ENCODE results near the gene TOR3A. TPM values are rescaled to one million over a fixed set of nuclear protein-coding genes. Genes with fewer than 3 reads are reported as not detected.
"Not testable (repeated sequence)": the region's sequence is repeated elsewhere in the genome, so short reads cannot be mapped to it uniquely, and the experiment has no call there.

TOR3A gene
- total RNA-seq, 1 donor from 2014 or later, result 16.7 TPM

GRCh38 chr1:179103999-179104398 is 22.1 kb downstream of the TOR3A start:
- DNase-seq (ENCODE audit: low spot score in 2 of 2), result no peak
- FAIRE-seq, result no peak

DNA sequence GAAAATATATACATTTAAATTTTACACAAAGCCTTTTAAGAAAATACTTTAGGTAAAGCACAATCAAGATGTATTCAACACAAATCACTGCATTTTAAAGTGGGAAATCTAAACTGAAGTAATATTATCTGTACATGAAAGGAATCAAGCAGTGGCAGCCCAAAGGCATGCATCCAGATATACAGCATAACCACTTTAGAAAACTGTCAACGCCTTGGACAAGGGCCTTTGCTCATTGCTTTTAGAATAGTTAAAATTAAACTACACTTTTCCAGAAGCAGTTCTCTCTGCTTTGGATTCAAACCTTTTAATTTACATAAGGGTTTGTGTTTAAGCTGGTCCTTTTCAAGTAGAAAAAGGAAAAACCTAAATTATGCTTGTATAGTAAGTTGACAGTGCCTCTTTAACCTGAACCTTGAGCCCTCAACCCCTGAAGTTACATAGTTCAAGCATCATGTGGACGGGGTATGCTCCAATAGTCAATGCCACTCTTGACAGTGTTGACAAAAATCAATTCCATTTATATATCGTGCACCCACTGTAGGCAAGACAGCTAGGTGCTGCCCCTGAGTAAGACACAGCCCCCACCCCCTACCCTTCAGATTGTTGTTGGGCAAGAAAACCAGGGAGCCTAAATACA is 22.9 kb downstream of the TOR3A start:
- no peak for FAIRE-seq
- no peak for DNase-seq (ENCODE audit: low spot score in 2 of 2)

DNA sequence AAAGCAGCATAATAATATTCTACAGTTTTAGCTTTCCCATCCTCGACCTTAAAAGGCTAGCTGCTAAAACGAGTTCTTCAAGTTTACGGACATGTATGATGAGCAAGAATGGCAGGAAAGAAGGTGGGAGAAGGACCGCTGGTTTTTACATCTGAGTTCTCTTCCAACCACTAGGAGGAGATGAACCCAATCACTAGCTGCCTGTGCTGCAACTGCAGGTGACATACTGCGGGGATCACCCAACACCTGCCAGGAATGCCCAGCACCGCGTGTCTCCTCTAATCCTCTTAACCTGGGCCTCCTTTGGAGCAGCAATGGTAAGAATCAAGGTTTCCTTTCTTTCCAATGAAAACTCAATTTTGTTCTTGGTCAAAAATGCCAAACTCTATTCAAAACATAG is 23.5 kb downstream of the TOR3A start:
- no peak for FAIRE-seq
- no peak for DNase-seq (ENCODE audit: low spot score in 2 of 2)

GRCh38 chr1:179107706-179108629 is 26.1 kb downstream of the TOR3A start:
- DNase-seq (ENCODE audit: low spot score in 2 of 2) (no peak), FAIRE-seq (no peak)

- DNase-seq (ENCODE audit: low spot score in 2 of 2) (no peak), FAIRE-seq (no peak)
Observed at GRCh38 chr1:179108644-179109043, 26.8 kb downstream of the TOR3A start.

GRCh38 chr1:179115181-179115580 is 33.3 kb downstream of the TOR3A start:
- DNase-seq (ENCODE audit: low spot score in 2 of 2), result no peak
- FAIRE-seq, result no peak

DNA sequence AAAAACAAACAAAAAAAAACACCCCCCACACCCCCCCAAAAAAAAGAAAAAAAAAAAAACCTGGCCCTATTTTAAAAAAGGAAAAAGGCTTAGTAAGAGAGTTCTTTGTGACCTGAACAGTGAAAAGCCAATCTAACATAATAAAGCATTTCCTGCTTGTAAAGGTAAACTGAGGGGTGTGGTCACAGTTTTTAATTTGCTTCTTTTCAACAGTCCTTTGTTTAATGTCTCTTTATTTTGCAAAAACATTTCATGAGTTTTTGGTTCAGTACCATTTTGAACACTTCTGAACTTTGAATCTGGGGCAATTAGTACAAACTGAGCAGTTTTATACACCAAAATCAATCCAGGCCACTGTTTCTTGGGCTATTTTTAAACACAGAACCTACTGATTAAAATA is 37.6 kb downstream of the TOR3A start:
- FAIRE-seq (no peak), DNase-seq (ENCODE audit: low spot score in 2 of 2) (no peak)

DNA sequence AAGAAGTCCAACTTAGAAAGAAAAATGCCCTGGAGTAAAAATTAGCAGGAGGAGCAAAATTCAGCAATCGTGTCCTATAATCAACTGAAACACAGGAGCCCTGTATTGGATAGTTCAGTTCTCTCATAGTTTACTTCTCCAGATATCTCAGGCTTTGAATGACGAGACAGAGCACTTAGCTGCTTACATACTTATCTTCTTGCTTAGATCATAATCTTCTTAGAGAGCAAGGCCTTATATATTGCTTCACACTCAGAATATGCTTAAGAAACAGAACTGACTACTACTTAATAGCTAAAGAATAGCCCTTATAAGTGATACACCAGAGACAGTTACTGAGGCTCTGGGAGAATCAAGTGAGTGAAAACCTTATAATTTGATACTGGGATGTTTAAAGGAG is 38.9 kb downstream of the TOR3A start:
- FAIRE-seq (no peak), DNase-seq (ENCODE audit: low spot score in 2 of 2) (no peak)

DNA sequence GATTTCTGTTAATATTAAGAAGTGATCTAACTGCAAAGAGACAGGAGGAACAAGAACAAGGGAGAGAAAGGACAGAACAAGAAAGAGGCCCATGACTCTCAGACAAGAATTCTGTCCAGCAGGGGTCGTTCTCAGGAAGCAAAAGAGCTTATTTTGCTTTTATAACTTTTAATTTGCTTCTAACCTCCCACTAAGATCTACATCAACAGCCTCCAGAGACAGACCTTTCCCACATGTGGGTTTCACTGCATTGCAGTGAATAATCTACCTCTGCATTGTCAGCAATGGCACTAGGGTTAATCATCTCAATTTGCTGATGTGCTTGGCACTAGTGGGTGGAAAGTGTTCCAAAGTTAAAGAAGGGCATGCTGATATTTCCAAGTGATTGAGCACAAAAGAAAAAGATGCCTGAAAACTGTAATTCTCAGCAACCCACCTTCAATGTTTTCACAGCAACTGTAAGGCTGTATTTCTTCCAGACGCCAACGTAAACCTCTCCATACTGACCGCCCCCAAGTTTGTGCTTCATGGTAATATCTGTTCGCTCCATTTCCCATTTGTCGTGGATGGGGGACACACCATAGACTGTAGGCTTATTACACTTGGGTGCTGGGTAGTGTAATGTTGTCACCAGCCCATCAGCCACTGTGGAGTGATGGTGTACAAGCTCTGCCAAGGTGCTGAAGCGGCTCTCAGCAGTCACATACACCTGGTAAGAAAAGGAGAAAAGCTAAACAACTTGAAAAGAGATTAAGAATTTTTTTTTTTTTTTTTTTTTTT is 39.5 kb downstream of the TOR3A start:
- FAIRE-seq (no peak), DNase-seq (ENCODE audit: low spot score in 2 of 2) (peak in 1 of 2 donors; percentile 37)

- FAIRE-seq (no peak), DNase-seq (ENCODE audit: low spot score in 2 of 2) (no peak)
Observed at GRCh38 chr1:179124873-179125272, 43.0 kb downstream of the TOR3A start.

- DNase-seq (ENCODE audit: low spot score in 2 of 2), result no peak
- FAIRE-seq, result no peak
Observed at GRCh38 chr1:179126338-179127060, 44.6 kb downstream of the TOR3A start.

- FAIRE-seq, result no peak
- DNase-seq (ENCODE audit: low spot score in 2 of 2), result no peak
Observed at GRCh38 chr1:179127163-179127895, 45.5 kb downstream of the TOR3A start.

DNA sequence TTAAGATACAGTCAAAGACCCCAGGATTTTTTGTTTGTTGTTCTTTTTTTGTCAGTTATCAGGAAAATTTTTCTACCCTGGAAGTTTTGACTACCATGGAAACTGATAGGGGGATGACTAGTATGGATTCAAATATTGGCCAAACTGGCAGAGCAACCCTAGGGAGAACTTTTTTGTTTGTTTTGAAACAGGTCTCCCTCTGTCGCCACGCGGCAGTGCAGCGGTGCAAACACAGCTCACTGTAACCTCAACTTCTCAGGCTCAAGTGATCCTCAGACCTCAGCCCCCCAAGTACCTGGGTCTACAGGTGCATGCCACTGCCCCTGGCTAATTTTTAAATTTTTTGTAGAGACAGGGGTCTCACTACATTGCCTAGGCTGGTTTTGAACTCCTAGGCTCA is 46.6 kb downstream of the TOR3A start:
- no peak for DNase-seq (ENCODE audit: low spot score in 2 of 2)

DNA sequence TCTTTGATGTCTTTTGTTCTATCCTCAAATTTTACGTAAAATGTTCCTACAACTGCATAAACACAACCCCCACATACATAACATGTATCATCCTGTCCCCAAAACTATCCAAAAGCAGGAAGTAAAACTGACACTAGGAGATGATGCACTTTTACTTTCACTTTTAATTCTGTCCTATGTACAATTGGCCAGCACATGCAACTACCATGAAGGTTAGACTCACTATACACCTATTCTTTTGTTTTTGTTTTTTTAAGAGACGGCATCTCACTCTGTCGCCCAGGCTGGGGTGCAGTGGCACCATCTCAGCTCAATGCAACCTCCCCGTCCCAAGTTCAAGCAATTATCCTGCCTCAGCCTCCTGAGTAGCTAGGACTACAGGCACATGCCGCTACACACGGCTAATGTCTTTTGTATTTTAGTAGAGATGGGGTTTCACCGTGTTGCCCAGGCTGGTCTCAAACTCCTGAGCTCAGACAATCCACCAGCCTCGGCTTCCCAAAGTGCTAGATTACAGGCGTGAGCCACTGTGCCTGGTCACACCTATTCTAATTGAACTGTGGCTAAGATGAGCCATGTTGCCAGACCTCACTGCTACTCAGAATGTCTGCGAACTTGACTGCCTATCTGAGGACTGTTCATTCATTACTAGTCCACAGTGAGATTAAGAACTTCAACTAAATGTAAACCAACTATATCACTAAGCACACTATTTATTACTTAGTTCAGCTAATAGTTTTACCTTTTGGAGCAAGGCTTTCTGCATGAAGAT is 48.0 kb downstream of the TOR3A start:
- FAIRE-seq (no peak), DNase-seq (ENCODE audit: low spot score in 2 of 2) (no peak)

More for the DNA sequence above, 46.6 kb downstream of the TOR3A start:
- no peak for FAIRE-seq

DNA sequence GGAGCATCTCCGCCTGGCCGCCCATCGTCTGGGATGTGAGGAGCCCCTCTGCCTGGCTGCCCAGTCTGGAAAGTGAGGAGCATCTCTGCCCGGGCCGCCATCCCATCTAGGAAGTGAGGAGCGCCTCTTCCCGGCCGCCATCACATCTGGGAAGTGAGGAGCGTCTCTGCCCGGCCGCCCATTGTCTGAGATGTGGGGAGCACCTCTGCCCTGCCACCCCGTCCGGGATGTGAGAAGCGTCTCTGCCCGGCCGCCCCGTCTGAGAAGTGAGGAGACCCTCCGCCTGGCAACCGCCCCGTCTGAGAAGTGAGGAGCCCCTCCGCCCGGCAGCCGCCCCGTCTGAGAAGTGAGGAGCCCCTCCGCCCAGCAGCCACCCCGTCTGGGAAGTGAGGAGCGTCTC is 53.3 kb downstream of the TOR3A start:
- not testable (repeated sequence) for DNase-seq (ENCODE audit: low spot score in 2 of 2); FAIRE-seq

GRCh38 chr1:179135707-179136106 is 53.8 kb downstream of the TOR3A start:
- DNase-seq (ENCODE audit: low spot score in 2 of 2); FAIRE-seq: not testable (repeated sequence)

DNA sequence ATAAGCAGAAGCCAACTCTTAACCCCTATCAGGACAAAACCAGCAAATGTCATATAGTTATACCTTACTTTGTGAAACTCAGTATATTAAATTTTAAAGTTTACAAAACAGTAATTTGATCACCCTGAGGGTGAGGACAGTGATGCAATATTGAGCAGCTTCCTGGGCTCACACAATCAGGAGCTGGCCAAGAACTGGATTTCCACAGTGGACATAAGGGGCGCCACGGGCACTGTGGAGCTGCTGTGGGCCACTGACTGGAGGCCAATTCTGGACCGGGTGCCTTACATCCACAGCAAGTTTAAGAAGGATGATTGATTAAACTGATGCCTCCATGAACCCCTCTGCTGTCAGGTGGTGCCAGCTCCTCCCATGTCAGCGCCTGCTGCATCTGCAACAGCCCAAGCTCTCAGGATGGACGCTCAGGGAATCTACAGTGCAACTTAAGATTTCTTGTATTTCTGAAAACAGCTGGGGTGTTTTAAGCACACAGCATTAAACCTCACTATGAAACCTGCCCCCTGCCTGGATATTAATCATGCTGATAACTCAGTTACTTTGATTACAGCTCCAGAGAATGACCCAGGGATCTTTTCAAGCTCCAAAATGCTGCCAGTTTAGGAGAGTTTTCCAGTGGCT is 55.9 kb downstream of the TOR3A start:
- FAIRE-seq, result no peak
- no peak for DNase-seq (ENCODE audit: low spot score in 2 of 2)

DNA sequence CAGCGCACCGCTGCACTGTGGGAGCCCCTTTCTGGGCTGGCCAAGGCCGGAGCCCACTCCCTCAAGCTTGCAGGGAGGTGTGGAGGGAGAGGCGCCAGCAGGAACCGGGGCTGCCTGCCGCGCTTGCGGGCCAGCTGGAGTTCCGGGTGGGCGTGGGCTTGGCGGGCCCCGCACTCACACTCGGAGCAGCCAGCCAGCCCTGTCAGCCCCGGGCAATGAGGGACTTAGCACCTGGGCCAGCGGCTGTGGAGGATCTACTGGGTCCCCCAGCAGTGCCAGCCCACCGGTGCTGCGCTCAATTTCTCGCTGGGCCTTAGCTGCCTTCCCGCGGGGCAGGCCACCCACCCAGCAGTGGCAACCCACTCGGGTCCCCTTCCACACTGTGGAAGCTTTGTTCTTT is 56.9 kb downstream of the TOR3A start:
- not testable (repeated sequence) for FAIRE-seq; DNase-seq (ENCODE audit: low spot score in 2 of 2)
